Measurements from ENCODE around the gene PITPNC1.

- TF ChIP-seq POLR2A (IDR thresholded peaks at IDR 0.05): no peak
- no peak for TF ChIP-seq POLR2AphosphoS5 (IDR thresholded peaks at IDR 0.05)
These were observed 180.2 kb downstream of the PITPNC1 start for GRCh38 chr17:67557052-67557845.

All from breast epithelium (tissue), 3 donors.